Myocyte (in vitro differentiated cells): ENCODE measurements around the gene MOB3C. TPM values are rescaled to one million over a fixed set of nuclear protein-coding genes. Genes with fewer than 3 reads are reported as not detected.

ENCODE experiments used
- DNase-seq: peaks from one replicate; pipeline ENCODE4 v3.0.0-alpha.2; 2012; ENCODE audit warnings: low read depth
- total RNA-seq: library from RNA; depleted of rRNA; stranded (reverse); fragments of >200 nt; gene quantifications from 2 replicates; pipeline ENCODE4 v1.2.3, GENCODE V29; 2014

MOB3C gene
- total RNA-seq, 1 donor from 2014 or later, result 13.3 TPM

DNA sequence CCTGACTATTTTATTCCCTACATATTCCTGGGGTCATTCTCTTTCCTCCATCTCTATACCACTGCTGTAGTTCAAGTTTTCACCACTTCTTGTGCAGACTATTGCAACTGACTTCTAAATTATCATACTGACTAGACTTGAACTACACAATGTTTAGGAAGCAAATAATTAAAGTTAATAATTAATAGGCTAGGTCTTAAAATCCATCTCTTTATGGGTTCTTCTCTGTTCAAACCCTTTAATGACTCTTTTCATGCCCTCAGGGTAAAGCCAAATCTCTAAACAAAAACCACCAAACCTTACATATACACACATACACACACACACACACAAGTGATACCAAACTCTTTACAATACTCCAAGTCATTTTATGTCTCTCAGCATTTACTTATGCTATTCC is 22.3 kb upstream of the MOB3C start:
- DNase-seq, result no peak

DNA sequence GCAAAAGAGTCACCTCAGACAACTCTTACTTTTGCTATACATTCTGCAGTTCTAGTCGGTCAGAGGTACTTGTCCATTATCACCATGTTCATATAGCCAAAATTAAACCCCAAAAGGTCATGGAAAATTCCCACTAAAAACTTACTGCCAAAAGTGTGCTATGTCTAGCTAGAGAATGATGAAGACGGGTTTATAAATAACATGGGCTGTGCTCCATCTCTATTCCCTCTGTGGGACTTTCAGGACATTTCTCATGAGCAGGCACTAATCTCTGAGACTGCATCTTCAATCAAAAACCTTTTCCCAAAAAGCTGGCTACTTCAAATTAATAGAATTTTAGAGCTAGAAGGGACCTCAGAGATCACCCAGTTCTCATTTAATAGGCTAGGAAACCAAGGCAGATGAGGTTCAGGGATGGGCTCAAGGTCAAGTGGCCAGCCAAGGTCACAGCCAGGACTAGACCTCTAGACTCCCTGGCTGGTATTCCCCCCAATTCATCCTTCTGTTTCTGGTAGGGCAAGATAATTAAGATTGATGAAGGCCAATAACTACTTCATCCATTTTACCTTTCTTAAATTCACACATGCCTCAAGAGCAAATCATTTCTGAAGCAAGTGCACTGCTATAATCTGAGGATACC is 21.0 kb upstream of the MOB3C start:
- peak; percentile 4 for DNase-seq

DNA sequence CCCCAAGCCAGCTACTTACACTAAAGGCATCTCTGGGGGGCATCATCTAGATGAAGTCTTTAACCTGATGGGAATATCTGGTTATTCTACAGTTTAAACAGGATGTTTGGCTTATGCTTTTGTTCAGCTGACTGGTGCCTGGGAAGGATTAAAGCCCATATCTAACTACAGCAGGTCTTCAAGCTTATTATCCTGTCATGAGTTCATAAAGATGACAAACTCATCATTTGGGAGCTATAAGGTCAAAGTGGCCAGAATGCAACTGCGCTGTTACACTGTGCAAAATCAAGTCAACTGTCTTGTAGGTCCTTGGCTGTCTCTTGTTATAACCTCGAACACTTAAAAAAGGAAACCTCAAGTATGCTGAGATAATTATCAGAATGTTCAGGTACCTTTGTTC is 18.6 kb upstream of the MOB3C start:
- no peak for DNase-seq

DNA sequence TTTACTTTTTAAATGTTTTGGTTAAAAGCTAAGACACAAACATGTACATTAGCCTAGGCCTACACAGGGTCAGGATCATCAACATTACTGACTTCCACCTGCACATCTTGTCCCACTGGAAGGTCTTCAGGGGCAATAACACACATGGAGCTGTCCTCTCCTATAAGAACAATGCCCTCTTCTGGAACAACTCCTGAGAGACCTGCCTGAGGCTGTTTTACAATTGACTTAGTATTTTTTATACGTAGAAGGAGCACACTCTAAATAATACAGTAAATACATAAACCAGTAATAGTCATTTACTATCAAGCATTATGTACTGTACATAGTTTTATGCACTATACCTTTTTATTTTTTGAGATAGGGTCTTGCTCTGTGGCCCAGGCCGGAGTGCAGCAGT is 14.1 kb upstream of the MOB3C start:
- DNase-seq, result no peak

DNA sequence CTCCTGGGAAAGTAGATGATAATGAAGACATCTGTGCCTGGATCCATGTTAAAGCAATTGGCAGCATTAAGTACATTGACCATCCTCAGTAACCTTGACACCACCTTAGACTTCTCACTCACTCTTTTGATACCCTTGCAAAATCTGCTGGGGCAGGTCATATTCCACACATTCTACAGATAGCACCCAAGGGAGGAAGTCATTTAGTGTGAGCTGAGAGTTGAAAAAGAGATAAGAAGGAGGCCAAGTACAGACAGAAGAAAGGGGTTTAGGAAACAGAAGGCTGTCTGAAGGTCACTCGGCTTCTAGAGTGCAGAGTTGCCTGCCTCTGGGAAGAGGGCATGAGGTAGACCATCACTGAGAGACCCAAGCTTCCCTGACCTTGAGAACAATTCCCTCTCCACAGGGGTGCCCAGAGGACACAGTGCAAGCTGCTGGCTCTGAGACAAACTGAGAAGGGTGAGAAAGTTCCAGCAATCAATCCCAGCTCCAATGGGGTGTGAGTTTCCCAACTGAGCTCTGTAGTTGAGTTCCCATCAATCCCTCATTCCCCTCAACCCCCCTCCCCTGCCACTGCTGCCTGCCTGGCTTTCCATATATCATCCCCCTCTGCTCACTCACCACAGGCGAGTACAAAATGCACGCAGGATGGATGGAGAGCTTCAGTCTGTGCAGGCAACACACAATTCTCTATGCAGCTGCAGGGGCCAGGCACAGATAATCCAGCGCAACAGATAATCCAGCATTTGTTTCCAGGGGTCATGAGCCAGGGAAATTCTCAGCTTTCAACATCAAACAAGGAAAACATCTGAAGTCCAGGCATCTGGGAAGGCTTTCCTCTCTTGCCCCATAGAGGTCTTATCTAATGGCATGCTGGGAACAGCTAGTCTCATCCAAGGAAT is 7.4 kb upstream of the MOB3C start:
- no peak for DNase-seq

DNA sequence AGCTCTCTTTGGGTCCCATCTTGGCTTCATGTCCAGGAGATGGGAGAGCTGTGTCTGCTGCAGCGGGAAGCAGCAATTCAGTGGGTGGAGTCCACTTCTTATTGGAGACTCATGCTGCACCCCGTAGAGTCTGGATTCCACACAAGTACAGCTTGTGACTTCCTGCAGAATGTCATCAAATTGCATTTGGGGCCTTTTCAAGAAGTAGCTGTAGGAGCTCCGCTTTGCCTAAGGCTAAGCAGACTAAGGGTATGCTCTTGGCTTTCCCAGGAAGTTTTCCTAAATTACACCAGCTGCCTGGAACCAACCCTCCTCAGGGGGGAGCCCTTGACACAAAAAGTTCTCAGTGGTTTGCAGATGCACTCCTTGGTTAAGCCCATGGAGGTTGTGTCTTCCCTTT is 5.7 kb upstream of the MOB3C start:
- peak; percentile 43 for DNase-seq

DNA sequence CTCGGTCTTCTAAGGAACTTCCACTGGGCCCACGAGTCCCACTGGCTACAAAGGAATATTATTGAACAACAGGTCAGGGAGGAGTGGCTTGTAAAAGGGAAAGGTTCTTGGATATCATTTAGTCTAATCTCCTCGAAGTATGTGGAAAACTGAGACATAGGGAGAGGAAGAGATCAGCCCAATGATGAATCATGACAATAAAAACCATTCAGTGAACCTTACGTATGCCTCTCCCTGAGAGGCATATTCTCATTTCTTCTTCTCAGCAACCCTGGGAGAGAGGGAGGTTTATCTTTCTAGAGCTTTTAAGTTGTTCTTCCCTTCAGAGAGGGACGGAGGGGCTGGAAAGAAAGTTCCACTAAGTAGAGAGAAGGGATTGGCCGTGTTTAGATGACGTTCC is 5.3 kb upstream of the MOB3C start:
- no peak for DNase-seq

DNA sequence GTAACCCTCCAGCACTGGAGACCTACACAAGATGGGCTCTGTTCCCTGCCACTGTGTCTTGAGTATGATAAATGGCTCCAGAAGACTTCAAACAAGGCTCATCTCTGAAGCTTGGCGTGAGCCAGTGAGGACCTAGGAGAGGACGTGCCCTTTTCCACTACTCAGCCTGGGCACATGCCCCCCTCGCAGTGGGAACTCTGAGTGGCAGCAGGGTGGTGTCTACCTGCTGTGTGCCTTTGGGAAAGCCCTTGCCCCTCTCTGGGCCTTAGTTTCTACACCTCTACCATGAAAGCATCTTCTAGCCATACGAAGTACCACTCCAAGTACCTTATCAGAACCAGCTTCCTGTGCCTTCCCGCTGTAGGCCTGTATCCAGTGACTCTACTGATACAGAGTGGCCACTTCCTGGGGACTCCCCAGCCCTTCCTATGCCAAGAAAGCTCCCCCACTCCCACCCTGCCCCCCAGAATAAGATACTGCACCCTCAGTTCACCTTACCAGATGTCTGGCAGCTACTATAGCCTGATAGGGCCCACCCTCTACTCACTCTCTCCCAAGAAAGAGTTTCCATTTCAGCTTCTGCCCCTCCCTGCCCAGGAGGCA is 3.1 kb upstream of the MOB3C start:
- DNase-seq, result no peak

DNA sequence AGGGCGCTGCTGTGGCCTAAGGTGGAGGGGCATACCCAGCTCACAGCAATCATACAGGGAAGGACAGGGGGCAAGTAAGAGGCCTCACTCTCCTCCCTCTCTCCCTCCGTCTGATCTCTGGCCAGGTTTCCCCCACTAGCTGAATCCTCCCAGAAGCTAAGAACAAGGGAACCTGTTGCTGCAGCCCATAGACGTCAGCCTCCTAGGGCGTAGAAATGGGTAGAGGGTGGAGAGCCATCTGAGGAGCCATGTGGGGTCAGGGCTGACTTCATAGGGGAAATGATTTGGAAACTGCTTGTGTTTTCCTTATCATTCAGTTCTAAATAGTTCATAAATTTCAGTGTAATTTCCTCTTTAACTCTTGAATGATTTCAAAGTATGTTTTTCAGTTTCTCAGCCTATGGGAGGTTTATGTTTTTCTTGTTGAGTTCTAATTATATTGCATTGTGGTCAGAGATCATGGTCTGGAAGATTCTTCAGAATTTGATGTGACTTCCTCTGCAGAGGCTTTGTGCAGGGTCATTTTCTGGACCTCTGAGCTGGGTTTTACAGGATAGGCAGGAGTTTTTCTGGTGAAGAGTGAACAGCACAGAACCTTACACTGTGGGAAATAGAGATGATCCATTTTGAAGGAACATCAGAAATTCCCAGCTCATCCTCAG is 2.3 kb upstream of the MOB3C start:
- DNase-seq, result no peak

DNA sequence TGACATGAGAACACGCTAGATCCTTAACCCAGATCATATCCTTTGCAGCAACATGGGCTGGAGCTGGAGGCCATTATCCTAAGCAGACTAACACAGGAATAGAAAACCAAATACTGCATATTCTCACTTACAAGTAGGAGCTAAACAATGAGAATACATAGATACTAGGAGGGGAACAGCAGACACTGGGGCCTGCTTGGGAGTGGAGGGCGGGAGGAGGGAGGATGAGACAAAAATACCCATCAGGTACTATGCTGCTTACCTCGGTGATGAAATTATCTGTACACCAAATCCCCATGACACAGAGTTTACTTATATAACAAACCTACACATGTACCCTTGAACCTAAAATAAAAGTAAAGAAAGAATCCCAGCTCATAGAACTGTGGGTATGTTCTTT is 1.2 kb upstream of the MOB3C start:
- no peak for DNase-seq

DNA sequence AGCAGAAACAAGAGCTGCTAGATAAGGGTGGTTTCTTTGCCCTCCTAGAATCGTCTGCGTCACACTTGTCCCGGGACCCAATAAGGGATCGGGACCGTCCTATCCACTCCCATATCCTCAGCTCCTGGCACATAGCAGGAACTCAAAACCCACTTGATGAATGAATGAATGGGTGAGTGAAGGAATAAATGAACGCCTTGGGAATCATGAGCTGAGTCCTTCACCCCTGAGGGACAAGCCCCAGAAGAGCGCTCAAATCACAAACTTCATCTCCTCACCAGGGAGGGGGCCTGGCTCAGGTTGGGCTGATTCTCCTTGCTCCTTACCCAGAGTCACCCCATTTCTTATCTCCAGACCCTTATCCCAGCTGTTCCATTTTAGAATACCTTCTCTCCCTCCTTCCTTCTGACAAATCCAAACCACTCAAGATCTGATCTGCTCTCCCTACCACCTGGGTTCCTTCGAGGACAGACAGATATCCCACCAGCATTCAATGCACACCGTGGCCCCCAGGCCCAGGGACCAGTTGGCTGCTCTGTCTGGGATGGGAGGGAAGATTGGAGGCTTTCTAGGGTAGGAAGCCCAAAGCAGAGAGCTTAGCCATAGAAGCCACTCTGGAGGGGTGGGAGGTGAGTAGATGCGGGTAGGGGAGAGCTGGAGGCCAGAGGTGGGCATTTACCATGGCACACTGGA is 643 bp upstream of the MOB3C start:
- no peak for DNase-seq

DNA sequence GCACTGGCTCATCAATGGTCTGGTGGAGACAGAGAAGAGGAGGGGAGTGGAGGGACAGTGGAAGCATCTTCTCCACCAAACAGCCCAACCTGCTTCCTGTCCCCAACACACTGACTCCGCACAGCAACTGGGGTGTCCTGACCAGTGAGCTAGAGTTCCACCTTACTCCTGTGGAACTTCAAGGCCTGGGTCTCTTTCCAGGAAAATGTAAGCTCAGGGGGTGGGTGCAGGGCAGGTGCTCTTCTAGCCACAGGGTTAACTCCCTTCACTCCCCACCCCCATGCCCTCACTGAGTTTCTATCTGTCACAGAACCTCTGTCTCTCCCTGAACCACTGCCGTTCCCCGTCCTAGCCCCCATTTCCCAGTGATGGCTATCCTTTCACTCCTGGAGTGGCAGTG is 876 bp downstream of the MOB3C start:
- DNase-seq, result no peak

DNA sequence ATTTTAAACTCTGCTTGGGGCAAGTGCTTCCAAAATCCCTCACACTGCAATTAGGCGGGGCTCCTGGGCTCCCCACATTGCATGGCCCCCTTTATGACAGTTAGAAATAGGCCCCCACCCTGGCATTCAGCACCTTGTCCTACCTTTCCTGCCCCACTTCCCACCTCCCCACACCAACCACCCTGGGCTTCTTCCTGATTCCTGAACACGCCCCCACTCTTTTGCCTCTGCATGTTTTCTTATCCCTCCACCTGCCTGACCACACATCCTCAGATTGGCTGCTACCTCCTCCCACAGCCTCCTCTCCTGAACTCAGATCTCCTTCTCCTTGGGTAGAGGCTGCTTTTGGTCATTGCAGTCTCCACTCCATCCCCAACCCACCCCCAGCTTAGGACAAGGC is 1.5 kb downstream of the MOB3C start:
- DNase-seq, result no peak

DNA sequence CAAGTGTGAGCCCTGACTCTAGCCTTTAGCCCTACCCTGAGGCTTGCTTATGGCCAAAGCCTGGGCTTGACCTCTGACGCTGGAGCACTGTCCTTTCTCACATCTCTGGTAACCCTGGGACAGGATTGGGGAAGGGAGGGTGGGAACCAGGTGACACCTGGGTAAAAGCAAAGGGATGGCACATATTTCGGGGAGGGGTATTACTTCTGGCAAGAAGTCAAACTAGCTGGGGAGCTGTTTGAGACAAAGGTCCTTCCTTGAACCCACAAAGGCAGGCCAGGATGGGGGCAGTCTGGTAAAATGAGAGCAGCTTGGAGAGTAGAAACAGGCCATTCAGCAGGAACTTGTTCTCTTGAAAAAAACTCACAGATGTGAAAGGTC is 2.0 kb downstream of the MOB3C start:
- no peak for DNase-seq

DNA sequence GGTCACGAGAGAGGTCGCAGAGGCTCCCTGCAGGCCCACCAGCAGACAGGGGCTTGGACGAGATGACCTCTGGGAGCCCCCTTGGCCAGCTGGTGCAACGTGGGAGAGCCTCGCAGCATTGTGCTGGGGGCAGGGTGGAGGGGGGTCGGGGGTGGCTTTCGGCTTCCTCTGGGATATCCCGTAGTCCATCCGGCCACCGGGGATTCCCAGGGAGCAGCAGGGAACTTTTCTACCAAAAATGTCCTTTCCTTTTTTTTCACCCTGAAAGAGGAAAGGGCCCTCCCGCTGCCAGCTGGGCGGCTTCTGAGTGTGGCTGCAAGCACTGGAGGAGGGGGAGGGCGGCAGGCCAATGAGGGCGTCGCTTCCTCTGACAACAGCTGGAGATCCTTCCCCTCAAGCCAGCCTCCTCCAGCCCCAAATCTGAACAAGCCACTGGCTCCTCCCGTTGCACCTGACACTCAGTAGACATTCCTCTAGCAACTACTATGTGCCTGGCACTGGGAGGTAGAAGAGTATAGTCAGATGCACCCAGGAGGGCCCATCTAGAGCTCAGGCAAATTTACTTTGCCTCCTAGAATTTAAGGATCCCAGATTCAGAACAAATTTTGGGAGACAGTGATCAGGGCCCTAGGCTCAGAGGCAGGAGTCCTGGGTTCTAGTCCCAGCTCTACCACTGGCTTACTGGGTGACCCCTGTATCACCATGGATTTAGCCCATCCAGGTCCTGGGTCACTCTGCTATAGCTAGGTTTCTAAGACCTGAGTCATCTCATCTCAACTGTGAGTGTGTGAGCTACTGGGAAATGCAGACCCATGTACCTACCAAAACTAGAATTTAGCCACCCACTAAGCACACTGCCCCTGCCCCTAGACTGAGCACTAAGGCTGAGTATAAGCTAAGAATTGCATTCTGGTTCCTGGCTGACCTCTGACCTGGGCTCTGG is 2.7 kb downstream of the MOB3C start:
- peak; percentile 91 for DNase-seq

DNA sequence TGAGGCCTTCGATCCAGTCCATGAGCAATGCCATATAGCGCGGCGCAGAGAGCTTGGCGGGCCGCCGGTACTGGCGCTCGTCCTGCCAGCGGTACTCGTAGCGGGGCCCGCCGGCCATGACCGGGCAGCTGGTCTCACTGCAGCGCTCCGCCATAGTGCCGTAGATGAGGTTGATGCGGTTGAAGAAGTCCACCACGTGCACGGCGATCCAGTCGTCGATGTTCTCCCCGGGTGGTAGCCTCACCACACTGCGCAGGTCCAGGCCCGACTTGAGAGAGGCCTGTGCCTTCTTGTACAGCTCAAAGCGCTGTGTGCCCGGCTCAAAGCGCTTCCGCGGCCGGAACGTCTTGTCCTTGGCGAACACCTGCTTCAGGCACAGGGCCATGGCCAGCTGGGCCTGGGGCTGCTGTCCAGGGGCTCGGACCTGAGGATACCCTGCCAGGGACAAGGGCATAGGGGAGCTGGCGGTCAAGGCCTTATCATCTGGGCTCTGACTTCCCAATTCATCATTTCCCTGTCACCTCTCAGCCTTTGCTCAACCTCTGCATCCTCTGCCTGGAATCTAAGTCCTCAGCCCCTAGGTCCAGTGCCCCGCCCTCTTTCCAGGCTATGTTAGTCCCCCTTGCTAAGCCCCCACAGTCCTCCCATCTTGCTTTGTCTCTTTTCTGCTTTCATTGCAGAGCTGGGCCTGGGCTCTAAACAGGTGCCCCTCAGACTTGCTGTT is 3.5 kb downstream of the MOB3C start:
- no peak for DNase-seq

DNA sequence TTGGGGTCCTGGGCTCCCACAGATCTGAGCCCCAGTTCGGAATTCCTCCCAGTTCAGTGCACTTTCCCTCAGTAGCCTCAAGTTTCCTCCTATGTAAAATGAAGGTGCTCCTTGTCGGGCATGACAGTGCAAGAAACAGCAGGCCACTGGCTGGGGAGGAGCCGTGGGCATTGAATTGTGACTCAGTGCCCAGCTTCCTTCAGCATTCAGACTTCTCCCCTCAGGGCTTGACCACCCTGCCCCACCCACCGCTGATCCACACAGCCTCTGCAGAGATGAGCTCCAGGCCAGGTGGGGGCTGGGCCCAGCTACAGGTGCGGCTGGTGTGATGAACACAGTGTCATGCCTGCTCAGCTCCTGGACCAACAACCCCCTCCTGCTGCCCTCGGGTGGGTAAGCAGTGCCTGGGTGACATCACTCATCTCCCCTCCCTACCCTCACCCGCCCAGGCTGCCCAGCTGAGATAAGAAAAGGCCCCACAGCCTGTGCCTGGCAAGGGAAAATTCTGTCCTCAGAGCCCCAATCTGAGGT is 4.9 kb downstream of the MOB3C start:
- peak; percentile 72 for DNase-seq

DNA sequence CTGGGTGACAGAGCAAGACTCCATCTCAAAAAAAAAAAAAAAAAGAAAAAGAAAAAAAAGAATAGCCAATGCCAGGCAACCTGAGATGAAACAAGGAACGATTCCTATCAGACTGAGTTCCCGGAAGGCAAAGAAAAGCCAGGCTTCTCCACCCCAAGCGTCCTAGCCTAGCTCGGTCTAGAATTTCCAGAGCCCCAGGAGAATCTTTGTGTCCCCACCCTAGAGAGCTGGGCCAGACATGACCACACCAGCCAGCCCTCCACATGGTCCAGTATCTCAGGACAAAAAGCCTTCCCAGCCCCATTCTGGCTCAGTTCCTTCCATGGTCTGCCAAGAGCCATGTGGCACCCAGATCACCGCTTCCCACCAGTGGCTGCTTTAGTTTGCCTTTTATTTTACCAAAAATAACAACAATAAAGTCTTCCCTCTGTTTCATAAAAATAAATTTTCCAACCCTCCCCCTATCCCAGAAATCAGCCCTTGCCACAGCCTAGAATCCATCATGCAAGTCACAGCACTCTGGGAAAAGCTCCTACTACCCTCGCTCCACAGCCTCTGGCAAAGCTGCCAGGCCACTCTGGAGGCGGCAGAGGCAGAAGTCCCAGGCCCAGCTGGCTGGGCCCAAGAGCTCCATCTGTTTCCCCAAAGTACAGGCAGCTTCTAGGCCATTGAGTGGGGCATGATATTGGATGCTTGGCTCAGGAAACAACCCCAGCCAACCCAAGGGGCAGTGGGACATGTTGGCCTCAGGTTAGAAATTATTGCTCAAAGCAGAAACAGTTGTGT is 9.1 kb downstream of the MOB3C start:
- DNase-seq, result no peak
